ENCODE results near the gene SLC7A8. TPM values are rescaled to one million over a fixed set of nuclear protein-coding genes. Genes with fewer than 3 reads are reported as not detected.

The SLC7A8 gene
- total and polyA plus RNA-seq, 10 of the 15 experiments (the other 5 are each of a cell fraction or from before 2014, with no cell fraction given), result 0.06 to 0.28 (median 0.21) TPM; not detected in 7

- TF ChIP-seq ELK1 (IDR thresholded peaks at IDR 0.05; ENCODE audit: low read depth, low read length) (no peak), MYC (IDR thresholded peaks at IDR 0.05; ENCODE audit: insufficient read depth, insufficient read length, insufficient replicate concordance, low read length, severe bottlenecking) (no peak), NR2C1 (IDR thresholded peaks at IDR 0.05) (no peak), BCL3 (IDR thresholded peaks at IDR 0.05; ENCODE audit: borderline replicate concordance, insufficient read depth, low read depth, low read length, poor library complexity, severe bottlenecking) (no peak), ZNF622 (IDR thresholded peaks at IDR 0.05) (no peak), ZBTB11 (CRISPR knock-in tag; IDR thresholded peaks at IDR 0.05) (no peak), HDAC2 (IDR thresholded peaks at IDR 0.05) (no peak), SMC3 (IDR thresholded peaks at IDR 0.05; ENCODE audit: borderline replicate concordance, low read length) (no peak), TARDBP (IDR thresholded peaks at IDR 0.05; ENCODE audit: borderline replicate concordance) (no peak), YBX1 (IDR thresholded peaks at IDR 0.05) (no peak), CREM (IDR thresholded peaks at IDR 0.05; ENCODE audit: low read depth) (no peak), E4F1 (IDR thresholded peaks at IDR 0.05; ENCODE audit: borderline replicate concordance, partially characterized antibody) (no peak), RAD51 (IDR thresholded peaks at IDR 0.05) (no peak), POU2F2 (IDR thresholded peaks at IDR 0.05; ENCODE audit: borderline replicate concordance, low read depth, low read length) (no peak)
- Histone ChIP-seq H3K4me2 (ENCODE audit: control insufficient read depth, insufficient read depth) (no peak overlapping the region), H3K4me3 (no peak overlapping the region), H3K4me1 (ENCODE audit: control insufficient read depth, insufficient read depth, low read length) (no peaks in the 10 kb centered on the region), H3K36me3 (ENCODE audit: control insufficient read depth in 2 of 2, insufficient read depth in 2 of 2, low read length in 1 of 2) (no peaks in the 10 kb centered on the region), H4K20me1 (ENCODE audit: control insufficient read depth, insufficient read depth) (no peaks in the 10 kb centered on the region), H2AFZ (ENCODE audit: control insufficient read depth, low read depth, low read length) (no peak overlapping the region), H3K27ac (ENCODE audit: control insufficient read depth, insufficient read depth) (no peak overlapping the region), H3K79me2 (ENCODE audit: control insufficient read depth, insufficient read depth, low read length) (no peaks in the 10 kb centered on the region), H3K27me3 (replicated peaks in 1 of 2; ENCODE audit: control insufficient read depth in 2 of 2, insufficient read depth in 2 of 2, low read length in 1 of 2) (peaks cover 1 to 8% of the 10 kb centered on the region in 2 experiments; a peak in 3 of 4 replicates), H3K9me3 (replicated peaks; ENCODE audit: control insufficient read depth, insufficient read depth, low read length) (no peaks in the 10 kb centered on the region), H3K9ac (ENCODE audit: control insufficient read depth, insufficient read depth, low read length) (no peak overlapping the region)
- no TSS peak for BruUV-seq (replicated peaks)
- peak; percentile 18 for FAIRE-seq
- WGBS (ENCODE audit: insufficient coverage, insufficient replicate concordance, low lambda C conversion rate, missing lambda C conversion rate), result 19% methylated on average over 2 of the region's 2 CpGs
- ChIA-PET CTCF (interaction anchor here (0.6 to 3.5 kb wide), 7 partner anchors 11 to 976 kb away, joined by 3 to 28 read pairs (median 5); no protein-coding TSS in a partner anchor), POLR2A (interaction anchor here (0.7 kb wide), 1 partner anchor 17 kb away, joined by 4 read pairs; no protein-coding TSS in a partner anchor), SMC1A (ENCODE audit: uncharacterized antibody, unreplicated experiment) (interaction anchor here (0.7 to 1.5 kb wide), 3 partner anchors 10 to 1155 kb away, joined by 3 to 5 read pairs (median 4); no protein-coding TSS in a partner anchor), RAD21 (ENCODE audit: unreplicated experiment) (interaction anchor here (0.6 to 2.2 kb wide), 3 partner anchors 10 to 56 kb away, joined by 3 to 6 read pairs (median 4); no protein-coding TSS in a partner anchor)
- ATAC-seq, result no peak
- intact Hi-C loops (cut with micrococcal nuclease; ENCODE audit: unreplicated experiment), result no loop called here
- no peak for DNase-seq (ENCODE audit: low read depth, low spot score)
- in situ Hi-C loops (cut with MboI), result no loop called here
Observed at GRCh38 chr14:23177181-23177580, 6.3 kb downstream of the SLC7A8 start.

All from GM12878 (cell line).